K562 (cell line): ENCODE results near the gene IRF2. TPM values are rescaled to one million over a fixed set of nuclear protein-coding genes. Genes with fewer than 3 reads are reported as not detected.

ENCODE experiments used
- CHD1 ChIP-seq: fragments of 200-600 bp; sonication (generic); IDR thresholded peaks from one replicate; pipeline ENCODE4 v1.6.1; 2012; ENCODE audit warnings: mild to moderate bottlenecking, moderate library complexity, low read length, inconsistent platforms
- E4F1 ChIP-seq: fragments of 250-450 bp; sonication (Bioruptor Pico); IDR thresholded peaks from 2 replicates; pipeline ENCODE4 v1.5.0; 2021; ENCODE audit warnings: mild to moderate bottlenecking, borderline replicate concordance
- GABPA ChIP-seq: fragments of 200-800 bp; sonication (Bioruptor generic); conservative IDR thresholded peaks from 2 replicates; pipeline ENCODE4 v1.6.1; 2016; ENCODE audit warnings: low read depth, missing genetic modification characterization, missing compliant biosample characterization
- GABPB1 ChIP-seq: sonication (generic); formaldehyde crosslinking; IDR thresholded peaks from 2 replicates; pipeline ENCODE4 v1.8.0; 2022; ENCODE audit warnings: mild to moderate bottlenecking, missing genetic modification reagents
- HMBOX1 ChIP-seq: sonication (generic); IDR thresholded peaks from 2 replicates; pipeline ENCODE4 v1.6.1; 2016
- KLF1 ChIP-seq: fragments of 450-650 bp; IDR thresholded peaks from 2 replicates; pipeline ENCODE4 v1.6.1; 2016; ENCODE audit warnings: missing genetic modification characterization, missing compliant biosample characterization
- L3MBTL2 ChIP-seq: fragments of 450-650 bp; IDR thresholded peaks from 2 replicates; pipeline ENCODE4 v1.6.1; 2016; ENCODE audit warnings: mild to moderate bottlenecking, moderate library complexity
- NR0B1 ChIP-seq: fragments of 450-650 bp; IDR thresholded peaks from one replicate; pipeline ENCODE4 v1.6.1; 2018; ENCODE audit warnings: mild to moderate bottlenecking, moderate library complexity; ENCODE audit not compliant: partially characterized antibody
- NR2C2 ChIP-seq, 2 experiments: fragments of 200-800 bp in 1 of 2; sonication (Bioruptor generic) in 1 of 2; sonication (generic) in 1 of 2; formaldehyde crosslinking in 1 of 2; IDR thresholded peaks; 2 replicates each; pipeline versions ENCODE4 v1.6.1 to v1.8.0; 2016 to 2022; ENCODE audit warnings: mild to moderate bottlenecking in 1 of 2, missing compliant biosample characterization in 1 of 2, missing genetic modification characterization in 1 of 2, missing genetic modification reagents in 1 of 2
- PRMT5 ChIP-seq: sonication (generic); formaldehyde crosslinking; IDR thresholded peaks from 2 replicates; pipeline ENCODE4 v1.5.0; 2020; ENCODE audit warnings: missing genetic modification reagents
- PTTG1 ChIP-seq: fragments of 450-650 bp; IDR thresholded peaks from 2 replicates; pipeline ENCODE4 v1.6.1; 2016; ENCODE audit warnings: low read depth, mild to moderate bottlenecking, missing genetic modification characterization, missing compliant biosample characterization
- PYGO2 ChIP-seq: fragments of 450-650 bp; IDR thresholded peaks from 2 replicates; pipeline ENCODE4 v1.6.1; 2016; ENCODE audit warnings: mild to moderate bottlenecking, missing genetic modification characterization, moderate library complexity, missing compliant biosample characterization
- RFX1 ChIP-seq: fragments of 450-650 bp; IDR thresholded peaks from 2 replicates; pipeline ENCODE4 v1.6.1; 2016; ENCODE audit warnings: mild to moderate bottlenecking, moderate library complexity
- SRSF7 ChIP-seq: fragments of 200-400 bp; formaldehyde crosslinking; optimal IDR thresholded peaks from 2 replicates; pipeline ENCODE3; 2017; ENCODE audit warnings: mild to moderate bottlenecking, low read depth, low read length
- TFAM ChIP-seq: fragments of 250-450 bp; sonication (Bioruptor Pico); conservative IDR thresholded peaks from 2 replicates; pipeline ENCODE4 v1.5.0; 2021; ENCODE audit warnings: mild to moderate bottlenecking, moderate library complexity
- ZBTB2 ChIP-seq: fragments of 450-650 bp; IDR thresholded peaks from 2 replicates; pipeline ENCODE4 v1.6.1; 2016; ENCODE audit warnings: antibody characterized with exemption
- ZBTB9 ChIP-seq: fragments of 450-650 bp; formaldehyde crosslinking; IDR thresholded peaks from 2 replicates; pipeline ENCODE4 v1.4.0; 2020; ENCODE audit warnings: mild to moderate bottlenecking, moderate library complexity
- ZNF124 ChIP-seq: sonication (generic); formaldehyde crosslinking; IDR thresholded peaks from 2 replicates; pipeline ENCODE4 v1.8.1; 2022; ENCODE audit warnings: missing genetic modification reagents
- ZNF644 ChIP-seq: fragments of 200-800 bp; sonication (Bioruptor generic); IDR thresholded peaks from 2 replicates; pipeline ENCODE4 v1.6.1; 2016; ENCODE audit warnings: low read depth, missing genetic modification characterization, missing compliant biosample characterization
- polyA plus RNA-seq, 8 experiments: library from polyadenylated mRNA; depleted of rRNA in 4 of 8; stranded (reverse) in 5 of 8; unstranded in 3 of 8; fragments of >200 nt; fragmentation: Nextera tagmentation in 2 of 8; fragmentation: Illumina TruSeq in 1 of 8; extraction: Ambion mirVana in 2 of 8; extraction: Trizol in 1 of 8; gene quantifications; 2 replicates each; pipeline versions ENCODE4 v1.2.1 to v1.2.3, GENCODE V29; 2011 to 2014; ENCODE audit warnings: inconsistent platforms in 1 of 8, missing spikeins in 1 of 8
- total RNA-seq, 7 experiments: library from RNA; depleted of rRNA in 6 of 7; stranded (reverse); fragments of >200 nt in 6 of 7; fragmentation: Illumina TruSeq in 2 of 7; extraction: Trizol in 2 of 7; gene quantifications; 2 replicates each; pipeline versions ENCODE4 v1.2.1 to v1.2.3, GENCODE V29; 2011 to 2021; ENCODE audit warnings: low replicate concordance in 1 of 7

The IRF2 gene
- total and polyA plus RNA-seq, 9 of the 15 experiments (the other 6 are each of a cell fraction or from before 2014, with no cell fraction given): 7.1 to 17.1 (median 11.3) TPM

- TF ChIP-seq E4F1 (CRISPR knock-in tag): no peak
- no peak for TF ChIP-seq NR0B1
- TF ChIP-seq L3MBTL2: peak; percentile 15; the same call in 1 of the 2 replicates
- TF ChIP-seq GABPB1 (CRISPR knock-in tag): peak; percentile 83
- no peak for TF ChIP-seq KLF1 (tag)
- no peak for TF ChIP-seq ZNF644 (tag)
- TF ChIP-seq CHD1: no peak
- no peak for TF ChIP-seq RFX1
- TF ChIP-seq HMBOX1: peak; percentile 64
- TF ChIP-seq SRSF7: no peak
- no peak for TF ChIP-seq PTTG1 (tag)
- TF ChIP-seq PYGO2 (tag): no peak
- TF ChIP-seq ZBTB9: no peak
- TF ChIP-seq NR2C2 (CRISPR knock-in tag; IDR thresholded peaks at IDR 0.05): peak; percentile 91; the same call in 1 of the 2 replicates
- peak; percentile 86 for TF ChIP-seq NR2C2 (tag; IDR thresholded peaks at IDR 0.05)
- TF ChIP-seq GABPA (tag): peak; percentile 71
- no peak for TF ChIP-seq ZBTB2
- no peak for TF ChIP-seq ZNF124 (CRISPR knock-in tag)
- no peak for TF ChIP-seq PRMT5 (CRISPR knock-in tag)
- TF ChIP-seq TFAM (CRISPR knock-in tag): no peak
Measured at GRCh38 chr4:184413261-184414046, 60.9 kb downstream of the IRF2 start (continued).
